Mesenchymal stem cell (in vitro differentiated cells and primary cell): ENCODE data around the gene MAGEA1.

Experiments used
- DNase-seq: peaks from one replicate; pipeline ENCODE4 v3.0.0-alpha.2; 2013
- H2AFZ ChIP-seq: one replicate; pipeline ENCODE4 v1.6.1; 2013; ENCODE audit warnings: low read depth, mild to moderate bottlenecking, control low read depth, inconsistent platforms, low read length, moderate library complexity
- H2AK5ac ChIP-seq: 2 replicates; pipeline ENCODE4 v1.6.1; 2013; ENCODE audit warnings: low read length, moderate library complexity, mild to moderate bottlenecking, inconsistent platforms; ENCODE audit not compliant: severe bottlenecking
- H2BK120ac ChIP-seq: one replicate; pipeline ENCODE4 v1.6.1; 2013; ENCODE audit warnings: low read depth, mild to moderate bottlenecking, inconsistent platforms, low read length, moderate library complexity
- H2BK12ac ChIP-seq, 2 experiments: one replicate each; pipeline ENCODE4 v1.6.1; 2013; ENCODE audit warnings: inconsistent platforms in 2 of 2, low read length in 2 of 2, mild to moderate bottlenecking in 2 of 2, moderate library complexity in 2 of 2, control low read depth in 1 of 2
- H2BK15ac ChIP-seq: one replicate; pipeline ENCODE4 v1.6.1; 2013; ENCODE audit warnings: mild to moderate bottlenecking, low read depth, inconsistent platforms; ENCODE audit not compliant: poor library complexity, severe bottlenecking
- H2BK5ac ChIP-seq: 2 replicates; pipeline ENCODE4 v1.6.1; 2013; ENCODE audit warnings: low read depth, mild to moderate bottlenecking, low read length, control low read depth, inconsistent platforms; ENCODE audit not compliant: poor library complexity, severe bottlenecking
- H3K14ac ChIP-seq, 2 experiments: one replicate each; pipeline ENCODE4 v1.6.1; 2013; ENCODE audit warnings: inconsistent platforms in 2 of 2, low read length in 2 of 2, control low read depth in 1 of 2, mild to moderate bottlenecking in 1 of 2, moderate library complexity in 1 of 2
- H3K18ac ChIP-seq, 2 experiments: one replicate each; pipeline ENCODE4 v1.6.1; 2013; ENCODE audit warnings: inconsistent platforms in 2 of 2, low read length in 2 of 2, control low read depth in 1 of 2, low read depth in 1 of 2, mild to moderate bottlenecking in 1 of 2
- H3K23ac ChIP-seq, 2 experiments: one replicate each; pipeline ENCODE4 v1.6.1; 2013; ENCODE audit warnings: inconsistent platforms in 2 of 2, low read length in 2 of 2, mild to moderate bottlenecking in 2 of 2, moderate library complexity in 2 of 2, control low read depth in 1 of 2
- H3K27ac ChIP-seq: 2 replicates; pipeline ENCODE4 v1.5.1; 2013; ENCODE audit warnings: mild to moderate bottlenecking, moderate library complexity, low read length, control low read depth, inconsistent platforms; ENCODE audit not compliant: poor library complexity, severe bottlenecking
- H3K27me3 ChIP-seq, 2 experiments: 2 replicates each; pipeline versions ENCODE4 v1.6.1 to v1.7.0; 2013; ENCODE audit warnings: low read length in 2 of 2, mild to moderate bottlenecking in 2 of 2, moderate library complexity in 2 of 2, control low read depth in 1 of 2, inconsistent platforms in 1 of 2; ENCODE audit not compliant: control insufficient read depth in 1 of 2, insufficient read depth in 1 of 2
- H3K36me3 ChIP-seq, 2 experiments: 2 replicates each; pipeline versions ENCODE4 v1.6.1 to v1.7.0; 2013; ENCODE audit warnings: low read length in 2 of 2, control low read depth in 1 of 2, inconsistent platforms in 1 of 2, low read depth in 1 of 2, mild to moderate bottlenecking in 1 of 2; ENCODE audit not compliant: insufficient read depth in 2 of 2, control insufficient read depth in 1 of 2
- H3K4ac ChIP-seq, 2 experiments: one replicate each; pipeline ENCODE4 v1.6.1; 2013; ENCODE audit warnings: inconsistent platforms in 2 of 2, low read length in 2 of 2, mild to moderate bottlenecking in 2 of 2, moderate library complexity in 2 of 2, control low read depth in 1 of 2, low read depth in 1 of 2
- H3K4me1 ChIP-seq: 2 replicates; pipeline ENCODE4 v1.6.1; 2013; ENCODE audit warnings: low read depth, low read length, control low read depth; ENCODE audit not compliant: control insufficient read depth, insufficient read depth
- H3K4me2 ChIP-seq: 2 replicates; pipeline ENCODE4 v1.6.1; 2013; ENCODE audit warnings: low read length, mild to moderate bottlenecking, inconsistent platforms; ENCODE audit not compliant: poor library complexity, severe bottlenecking
- H3K4me3 ChIP-seq, 2 experiments: 2 replicates each; pipeline versions ENCODE4 v1.5.1 to v1.7.0; 2013; ENCODE audit warnings: low read length in 2 of 2, mild to moderate bottlenecking in 2 of 2, control low read depth in 1 of 2, low read depth in 1 of 2; ENCODE audit not compliant: insufficient read depth in 1 of 2
- H3K79me1 ChIP-seq: replicated peaks from 2 replicates; pipeline ENCODE4 v1.6.1; 2013; ENCODE audit warnings: mild to moderate bottlenecking, control low read depth, low read length, inconsistent platforms; ENCODE audit not compliant: poor library complexity, severe bottlenecking
- H3K9ac ChIP-seq: 2 replicates; pipeline ENCODE4 v1.7.0; 2013; ENCODE audit warnings: mild to moderate bottlenecking, low read length, moderate library complexity
- H3K9me3 ChIP-seq: 2 replicates; pipeline ENCODE4 v1.7.0; 2013; ENCODE audit warnings: mild to moderate bottlenecking, low read length; ENCODE audit not compliant: control insufficient read depth
- H4K8ac ChIP-seq: one replicate; pipeline ENCODE4 v1.6.1; 2013; ENCODE audit warnings: inconsistent platforms, mild to moderate bottlenecking, low read length, moderate library complexity
- H4K91ac ChIP-seq: one replicate; pipeline ENCODE4 v1.6.1; 2013; ENCODE audit warnings: mild to moderate bottlenecking, low read length, inconsistent platforms
- WGBS: methylation state at CpG from one replicate; pipeline ENCODE4 v1.1.7; 2013; ENCODE audit warnings: mixed read lengths; 5-methylcytosine and 5-hydroxymethylcytosine counted together

MAGEA1 gene

DNA sequence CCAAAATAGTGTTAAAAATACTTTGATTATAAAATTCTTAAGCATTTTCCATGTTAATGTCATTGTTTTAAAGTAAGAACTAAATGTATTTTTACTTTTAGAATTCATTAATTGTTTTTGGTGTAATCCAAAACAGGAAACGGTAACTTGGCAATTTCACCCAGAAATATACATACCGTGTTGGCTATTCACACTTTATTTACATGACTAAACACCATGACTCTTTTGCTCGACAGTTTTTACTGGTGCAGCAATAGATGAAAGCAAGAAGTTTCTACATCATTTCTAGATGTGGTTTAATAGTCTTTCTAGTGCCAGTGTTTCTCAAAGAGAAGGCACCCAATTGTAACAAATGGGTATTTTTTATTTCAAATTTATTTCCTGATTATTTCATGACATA is 25.6 kb upstream of the MAGEA1 start:
- no peak overlapping the region for H2BK12ac ChIP-seq
- no peak for DNase-seq
- no peak overlapping the region for H3K4ac ChIP-seq

GRCh38 chrX:153157450-153157849 is 21.6 kb upstream of the MAGEA1 start:
- Histone ChIP-seq H2BK5ac (no peak overlapping the region), H3K27me3 (peaks cover 0 to 49% of the 10 kb centered on the region in 2 experiments), H3K4me2 (no peak overlapping the region), H2BK12ac (no peak overlapping the region), H3K9me3 (no peaks in the 10 kb centered on the region), H3K36me3 (no peaks in the 10 kb centered on the region), H3K9ac (no peak overlapping the region), H3K4me3 (no peak overlapping the region), H3K4me1 (no peaks in the 10 kb centered on the region), H3K79me1 (no peaks in the 10 kb centered on the region), H2AK5ac (no peak overlapping the region), H3K4ac (no peak overlapping the region), H2BK15ac (no peak overlapping the region), H3K14ac (no peak overlapping the region), H2BK120ac (no peak overlapping the region), H4K8ac (no peak overlapping the region), H3K18ac (no peak overlapping the region), H2AFZ (no peak overlapping the region), H4K91ac (no peak overlapping the region), H3K23ac (no peak overlapping the region), H3K27ac (no peak overlapping the region)
- 95% methylated on average over 3 of the region's 5 CpGs for WGBS
- no peak for DNase-seq

More for the DNA sequence above, 25.6 kb upstream of the MAGEA1 start:
- Histone ChIP-seq H4K8ac (no peak overlapping the region), H3K79me1 (no peaks in the 10 kb centered on the region), H2AFZ (no peak overlapping the region), H2BK15ac (no peak overlapping the region), H3K27me3 (peaks cover 0 to 50% of the 10 kb centered on the region in 2 experiments), H3K36me3 (no peaks in the 10 kb centered on the region), H3K9ac (no peak overlapping the region), H4K91ac (no peak overlapping the region), H2BK120ac (no peak overlapping the region), H3K23ac (no peak overlapping the region), H3K9me3 (no peaks in the 10 kb centered on the region), H2BK5ac (no peak overlapping the region), H3K27ac (no peak overlapping the region), H2AK5ac (no peak overlapping the region), H3K4me3 (no peak overlapping the region), H3K18ac (no peak overlapping the region), H3K14ac (no peak overlapping the region), H3K4me1 (no peaks in the 10 kb centered on the region), H3K4me2 (no peak overlapping the region)
- WGBS, result no CpG with 5 or more reads among the region's 3 CpGs

- Histone ChIP-seq H3K9ac (no peak overlapping the region), H3K36me3 (no peaks in the 10 kb centered on the region), H2AK5ac (no peak overlapping the region), H3K4me3 (no peak overlapping the region), H2BK15ac (no peak overlapping the region), H3K4me2 (no peak overlapping the region), H4K8ac (no peak overlapping the region), H3K9me3 (no peaks in the 10 kb centered on the region), H3K23ac (no peak overlapping the region), H3K14ac (no peak overlapping the region), H3K27me3 (peaks cover 0 to 50% of the 10 kb centered on the region in 2 experiments), H3K18ac (no peak overlapping the region), H3K4me1 (no peaks in the 10 kb centered on the region), H4K91ac (no peak overlapping the region), H3K4ac (no peak overlapping the region), H3K27ac (no peak overlapping the region), H2AFZ (no peak overlapping the region), H3K79me1 (no peaks in the 10 kb centered on the region), H2BK5ac (no peak overlapping the region), H2BK120ac (no peak overlapping the region), H2BK12ac (no peak overlapping the region)
- no peak for DNase-seq
- WGBS, result 87% methylated on average over 6 of the region's 7 CpGs
These were observed 20.8 kb upstream of the MAGEA1 start for GRCh38 chrX:153158319-153158718.

DNA sequence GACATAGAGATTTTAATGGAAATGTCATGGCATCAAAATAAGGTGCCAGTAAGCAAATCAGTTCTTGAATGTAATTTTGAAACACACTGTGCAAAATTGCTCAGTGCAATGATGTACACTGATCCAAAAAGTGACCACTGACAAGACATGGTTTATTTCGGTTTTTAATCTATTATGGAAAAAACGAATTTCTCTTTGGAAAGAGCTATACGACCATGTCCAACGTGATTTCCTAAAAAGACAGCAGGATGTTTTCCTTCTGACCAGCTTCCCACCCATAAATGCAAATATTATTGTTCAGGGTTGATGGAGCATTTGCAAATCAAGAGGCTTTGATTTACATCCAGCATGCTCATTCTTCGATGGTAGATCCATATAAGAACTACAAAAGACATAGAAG is 17.1 kb upstream of the MAGEA1 start:
- no peaks in the 10 kb centered on the region for H3K36me3 ChIP-seq
- no peak overlapping the region for H3K14ac ChIP-seq
- H3K4me1 ChIP-seq, result no peaks in the 10 kb centered on the region
- no peak overlapping the region for H3K4me3 ChIP-seq
- H4K91ac ChIP-seq, result no peak overlapping the region
- H2BK120ac ChIP-seq, result no peak overlapping the region
- no peak overlapping the region for H3K18ac ChIP-seq
- no CpG with 5 or more reads among the region's 5 CpGs for WGBS
- H3K27me3 ChIP-seq, result peaks cover 0 to 61% of the 10 kb centered on the region in 2 experiments
- no peak overlapping the region for H3K4ac ChIP-seq
- no peak overlapping the region for H3K27ac ChIP-seq
- no peak overlapping the region for H4K8ac ChIP-seq
- no peak overlapping the region for H2AFZ ChIP-seq
- H2BK12ac ChIP-seq, result no peak overlapping the region
- H3K9ac ChIP-seq, result no peak overlapping the region
- H3K4me2 ChIP-seq, result no peak overlapping the region
- H2AK5ac ChIP-seq, result no peak overlapping the region
- H3K9me3 ChIP-seq, result peaks cover 10% of the 10 kb centered on the region
- H2BK5ac ChIP-seq, result no peak overlapping the region
- no peak overlapping the region for H3K23ac ChIP-seq
- no peaks in the 10 kb centered on the region for H3K79me1 ChIP-seq
- DNase-seq, result no peak
- H2BK15ac ChIP-seq, result no peak overlapping the region
